IPS DF 19.7 (cell line): ENCODE results near the gene HOXA4.

ENCODE experiments used
- DNase-seq: peaks from one replicate; pipeline ENCODE4 v3.0.0-alpha.2; 2013; ENCODE audit warnings: low read depth, low spot score

HOXA4 gene

GRCh38 chr7:27130540-27131389, at the start of gene HOXA4:
Gene HOXA4 (minus strand): TSS chr7:27130757. CDS start chr7:27130733, 24 bp downstream.
- DNase-seq = no peak

GRCh38 chr7:27179503-27180430, 49.2 kb upstream of the HOXA4 start:
- no peak for DNase-seq

- DNase-seq = no peak
These were observed 48.5 kb upstream of the HOXA4 start for GRCh38 chr7:27179030-27179429.

GRCh38 chr7:27178366-27178765, 47.8 kb upstream of the HOXA4 start:
- DNase-seq = no peak

GRCh38 chr7:27177795-27178320, 47.3 kb upstream of the HOXA4 start:
- no peak for DNase-seq

- no peak for DNase-seq
These were observed 46.6 kb upstream of the HOXA4 start for GRCh38 chr7:27176962-27177794.

GRCh38 chr7:27176524-27176845, 45.9 kb upstream of the HOXA4 start:
- no peak for DNase-seq

- DNase-seq = no peak
These were observed 45.3 kb upstream of the HOXA4 start for GRCh38 chr7:27175626-27176523.

GRCh38 chr7:27174874-27175625, 44.5 kb upstream of the HOXA4 start:
- no peak for DNase-seq

- DNase-seq = no peak
These were observed 43.7 kb upstream of the HOXA4 start, which contains the start of gene HOXA10 for GRCh38 chr7:27173956-27174873. Gene HOXA10 (minus strand): TSS chr7:27174320. CDS start chr7:27174306, 14 bp downstream.

- DNase-seq = no peak
These were observed 43.0 kb upstream of the HOXA4 start for GRCh38 chr7:27173511-27173955.

- no peak for DNase-seq
These were observed 42.4 kb upstream of the HOXA4 start for GRCh38 chr7:27172823-27173510.

- DNase-seq = no peak
These were observed 41.8 kb upstream of the HOXA4 start for GRCh38 chr7:27172315-27172774.

- no peak for DNase-seq
These were observed 41.2 kb upstream of the HOXA4 start for GRCh38 chr7:27171637-27172314.

GRCh38 chr7:27171325-27171636, 40.7 kb upstream of the HOXA4 start:
- DNase-seq = no peak

- DNase-seq = no peak
These were observed 40.1 kb upstream of the HOXA4 start for GRCh38 chr7:27170426-27171324.
